Adrenal gland (tissue), 12 donors: Measurements from ENCODE around the gene GPR68. TPM values are rescaled to one million over a fixed set of nuclear protein-coding genes. Genes with fewer than 3 reads are reported as not detected.
A peak's percentile ranks its signal among the peaks of the same experiment; 100 is the strongest.
"Not testable (repeated sequence)": the region's sequence is repeated elsewhere in the genome, so short reads cannot be mapped to it uniquely, and the experiment has no call there.

Source experiments
- DNase-seq, 7 donors: peaks; one replicate each; pipeline ENCODE4 v3.0.0-alpha.2; 2019 to 2020
- H3K27ac ChIP-seq, 5 donors: fragments of 200-600 bp; sonication (generic) in 4 of 5; 1 replicate in 3 of 5; 2 replicates in 2 of 5; pipeline versions ENCODE4 v1.5.1 to v1.8.0; 2016 to 2020; ENCODE audit warnings: mild to moderate bottlenecking in 1 of 5
- H3K27me3 ChIP-seq: fragments of 200-600 bp; 2 replicates; pipeline ENCODE4 v1.8.0; 2021
- H3K36me3 ChIP-seq, 2 donors: fragments of 200-600 bp; replicated peaks in 1 of 2; 1 replicate in 1 of 2; 2 replicates in 1 of 2; pipeline versions ENCODE4 v1.5.1 to v1.8.0; 2018 to 2022
- H3K4me1 ChIP-seq, 2 donors: fragments of 200-600 bp; replicated peaks in 1 of 2; 1 replicate in 1 of 2; 2 replicates in 1 of 2; pipeline versions ENCODE4 v1.5.1 to v1.8.0; 2018 to 2021
- H3K4me3 ChIP-seq, 4 donors: fragments of 200-600 bp; sonication (generic) in 3 of 4; one replicate each; pipeline ENCODE4 v1.5.1; 2016 to 2018
- H3K9me3 ChIP-seq, 3 donors: fragments of 200-600 bp; sonication (generic) in 1 of 3; replicated peaks in 1 of 3; 1 replicate in 2 of 3; 2 replicates in 1 of 3; pipeline versions ENCODE4 v1.5.1 to v1.8.0; 2016 to 2021
- CTCF ChIP-seq, 6 experiments: fragments of 450-650 bp in 4 of 6; fragments of 200-600 bp in 2 of 6; sonication (generic) in 1 of 6; IDR thresholded peaks; 1 replicate in 5 of 6; 2 replicates in 1 of 6; pipeline versions ENCODE4 v1.5.1 to v1.8.0; 2016 to 2021; ENCODE audit warnings: antibody characterized with exemption in 6 of 6, mild to moderate bottlenecking in 2 of 6, moderate library complexity in 1 of 6
- POLR2A ChIP-seq, 2 donors: fragments of 450-650 bp; IDR thresholded peaks; one replicate each; pipeline ENCODE4 v1.6.1; 2017; ENCODE audit warnings: antibody characterized with exemption in 2 of 2, mild to moderate bottlenecking in 2 of 2, moderate library complexity in 1 of 2
- WGBS, 4 donors: extraction: QIAGEN DNeasy Blood & Tissue Kit in 2 of 4; methylation state at CpG; one replicate each; pipeline versions ENCODE4 v1.1.5 to v1.1.7; 2013 to 2017; 5-methylcytosine and 5-hydroxymethylcytosine counted together
- intact Hi-C, 2 donors: fragments of 100-400 bp; cut with DNase I; formaldehyde crosslinking; loops; one replicate each; pipeline versions ENCODE4 v1.14.1 to v1.15.0; 2022 to 2023
- polyA plus RNA-seq, 3 donors: library from polyadenylated mRNA; stranded (reverse); fragments of 200-250 nt in 2 of 3; fragments of 350-450 nt in 1 of 3; fragmentation: Illumina TruSeq in 1 of 3; extraction: RNeasy Lipid Tissue Mini Kit (QIAGEN cat#74804) in 1 of 3; gene quantifications; one replicate each; pipeline ENCODE4 v1.2.3, GENCODE V29; 2013 to 2014
- total RNA-seq, 9 donors: library from RNA; depleted of rRNA in 4 of 9; stranded (reverse); fragments of >200 nt in 4 of 9; fragments of 120-200 nt in 1 of 9; fragmentation: NEBNext Ultra II Directional in 1 of 9; extraction: Animal tissue kit (Norgen Biotek cat#: 25700) in 1 of 9; gene quantifications; one replicate each; pipeline versions ENCODE4 v1.1.0 to v1.2.4, GENCODE V29; 2013 to 2023
- donor health status: healthy with polysubstance abuse.
- donor health status: Bipolar disorder and iron deficiency.
- donor health status: DM: yes; HTN: yes; CAD: no.
- donor health status: DM: no; HTN: no; CAD: no.
- donor health status: DM: no; HTN: no; CAD: no.
- donor health status: DM: yes; HTN: yes; CAD: no.

Gene GPR68
- total and polyA plus RNA-seq, 12 donors = 0.28 to 4.5 (median 1.0) TPM; not detected in 1

GRCh38 chr14:91270188-91270587, 25.7 kb upstream of the GPR68 start:
- 96 to 98% (median 97%) methylated on average over 5 to 6 of the region's 6 CpGs for WGBS, 4 donors

GRCh38 chr14:91269076-91269991, 24.8 kb upstream of the GPR68 start:
- Histone ChIP-seq H3K4me1 (peaks cover 7 to 8% of the 10 kb centered on the region in 2 donors), H3K4me3 (peak overlapping the region in 1 of 4 donors; percentile 41), H3K27me3 (no peaks in the 10 kb centered on the region), H3K9me3 (no peaks in the 10 kb centered on the region), H3K27ac (no peak overlapping the region), H3K36me3 (no peaks in the 10 kb centered on the region)
- intact Hi-C loops = no loop called here
- TF ChIP-seq CTCF (IDR thresholded peaks at IDR 0.05) (no peak), POLR2A (IDR thresholded peaks at IDR 0.05) (no peak)
- 34 to 49% (median 43%) methylated on average over 21 to 24 of the region's 24 CpGs for WGBS, 4 donors
- DNase-seq = peak in 5 of 7 donors; percentile 36 to 55 (median 50)

More at GRCh38 chr14:91270188-91270587, 25.7 kb upstream of the GPR68 start:
- Histone ChIP-seq H3K4me3 (no peak overlapping the region), H3K4me1 (peaks cover 7 to 8% of the 10 kb centered on the region in 2 donors), H3K36me3 (no peaks in the 10 kb centered on the region), H3K9me3 (no peaks in the 10 kb centered on the region), H3K27ac (no peak overlapping the region), H3K27me3 (no peaks in the 10 kb centered on the region)
- no peak for DNase-seq
- intact Hi-C loops = no loop called here
- TF ChIP-seq CTCF (IDR thresholded peaks at IDR 0.05) (no peak), POLR2A (IDR thresholded peaks at IDR 0.05) (no peak)

GRCh38 chr14:91267965-91268437, 23.5 kb upstream of the GPR68 start:
- TF ChIP-seq POLR2A (IDR thresholded peaks at IDR 0.05) (no peak), CTCF (IDR thresholded peaks at IDR 0.05) (no peak)

GRCh38 chr14:91266276-91266675, 21.8 kb upstream of the GPR68 start:
- H3K27me3 ChIP-seq, H3K9me3 ChIP-seq, DNase-seq, H3K4me3 ChIP-seq, H3K36me3 ChIP-seq, intact Hi-C loops, H3K27ac ChIP-seq: not testable (repeated sequence)
- WGBS, 4 donors = 93 to 96% (median 95%) methylated on average over 15 of the region's 15 CpGs
- peaks cover 8 to 11% of the 10 kb centered on the region in 2 donors for H3K4me1 ChIP-seq

More at GRCh38 chr14:91267965-91268437, 23.5 kb upstream of the GPR68 start:
- 92 to 94% (median 94%) methylated on average over 7 of the region's 7 CpGs for WGBS, 4 donors
- no peak for DNase-seq
- Histone ChIP-seq H3K27me3 (no peaks in the 10 kb centered on the region), H3K36me3 (no peaks in the 10 kb centered on the region), H3K9me3 (no peaks in the 10 kb centered on the region), H3K27ac (no peak overlapping the region), H3K4me1 (peaks cover 8 to 11% of the 10 kb centered on the region in 2 donors), H3K4me3 (no peak overlapping the region)
- intact Hi-C loops = no loop called here
